ENCODE results near the gene MAD1L1.

MAD1L1 gene

GRCh38 chr7:2199528-2199927 lies 33.2 kb downstream of the MAD1L1 start:
- DNase-seq: no peak

GRCh38 chr7:2198760-2199159 lies 34.0 kb downstream of the MAD1L1 start:
- no peak for DNase-seq

GRCh38 chr7:2198206-2198605 lies 34.5 kb downstream of the MAD1L1 start:
- DNase-seq: no peak

GRCh38 chr7:2197436-2198155 lies 35.1 kb downstream of the MAD1L1 start:
- no peak for DNase-seq

DNA sequence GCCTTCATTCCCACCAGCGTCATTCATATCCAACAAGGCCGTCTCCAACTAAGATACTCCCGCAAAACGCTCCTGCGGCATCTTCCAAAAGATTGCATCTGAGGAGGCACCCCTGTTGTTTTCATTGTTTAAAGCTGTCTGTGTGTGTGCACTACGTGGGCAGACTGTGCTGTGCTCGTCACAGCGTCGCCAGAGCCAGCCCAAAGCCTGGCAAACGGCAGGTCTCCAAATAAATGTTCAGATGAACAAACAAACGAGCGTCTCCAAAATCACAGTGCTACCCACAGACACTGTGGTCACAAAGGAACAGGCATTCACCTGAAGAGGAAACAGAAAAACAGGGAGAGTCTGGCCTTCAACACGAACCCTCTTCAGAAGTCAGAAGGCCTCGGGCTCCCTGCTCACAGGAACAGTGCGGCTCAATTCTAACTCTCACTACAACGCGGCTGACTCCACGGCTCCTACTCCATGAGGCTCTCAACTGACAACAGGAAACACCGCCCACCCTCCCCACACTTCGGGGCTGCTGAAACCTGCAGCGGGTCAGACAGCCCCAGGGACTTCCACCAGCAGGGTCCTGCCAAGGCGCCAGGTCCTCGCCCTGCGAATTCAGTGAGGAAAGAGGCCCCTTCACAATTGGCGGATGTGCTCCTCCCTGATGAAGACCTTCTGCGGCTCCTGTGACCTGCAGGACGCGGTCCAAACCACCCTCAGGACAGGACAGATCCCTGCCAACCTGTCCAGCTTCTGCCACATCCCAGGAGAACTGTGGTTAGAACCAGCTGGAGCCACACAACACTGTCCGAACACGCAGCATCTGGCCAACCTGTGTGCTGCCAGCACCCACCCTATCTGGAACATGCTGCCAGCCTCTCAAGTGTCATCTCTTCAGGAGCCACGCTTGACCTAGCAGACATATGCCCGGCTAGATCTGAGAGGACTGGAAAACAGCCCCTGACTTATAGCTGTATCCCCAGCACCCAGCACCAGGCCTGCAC lies 36.1 kb downstream of the MAD1L1 start:
- no peak for DNase-seq

- no peak for DNase-seq
Measured at GRCh38 chr7:2195400-2196246, 37.1 kb downstream of the MAD1L1 start.

DNA sequence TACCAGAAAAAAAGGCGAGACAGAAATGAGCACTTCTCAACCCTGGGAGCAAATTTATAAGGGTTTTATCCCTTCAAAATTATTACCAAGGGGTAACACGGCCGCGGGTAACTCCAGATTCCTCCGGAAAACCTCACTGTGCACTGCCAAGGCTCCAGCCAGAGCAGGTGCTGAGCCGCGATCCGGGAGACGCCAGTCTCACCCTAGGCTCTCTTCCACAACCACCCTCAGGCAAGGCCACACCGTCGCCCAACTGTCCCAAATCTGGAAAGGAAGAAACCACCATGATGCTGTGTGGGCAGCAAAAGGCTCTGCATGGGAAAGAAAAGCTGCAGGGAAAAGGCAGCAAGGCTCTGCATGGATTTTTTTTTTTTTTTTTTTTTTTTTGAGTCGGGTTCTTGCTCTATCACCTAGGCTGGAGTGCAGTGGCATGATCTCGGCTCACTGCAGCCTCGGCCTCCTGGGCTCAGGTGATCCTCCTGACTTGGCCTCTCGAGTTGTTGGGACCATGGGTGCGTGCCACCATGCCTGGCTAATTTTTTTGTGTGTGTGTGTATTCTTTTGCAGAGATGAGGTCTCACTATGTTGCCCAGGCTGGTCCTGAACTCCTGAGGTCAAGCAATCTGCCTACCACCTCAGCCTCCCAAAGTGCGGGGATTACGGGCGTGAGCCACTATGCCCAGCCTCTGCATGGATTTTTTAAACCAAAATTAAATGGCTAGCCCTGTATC lies 39.0 kb downstream of the MAD1L1 start:
- DNase-seq: no peak

DNA sequence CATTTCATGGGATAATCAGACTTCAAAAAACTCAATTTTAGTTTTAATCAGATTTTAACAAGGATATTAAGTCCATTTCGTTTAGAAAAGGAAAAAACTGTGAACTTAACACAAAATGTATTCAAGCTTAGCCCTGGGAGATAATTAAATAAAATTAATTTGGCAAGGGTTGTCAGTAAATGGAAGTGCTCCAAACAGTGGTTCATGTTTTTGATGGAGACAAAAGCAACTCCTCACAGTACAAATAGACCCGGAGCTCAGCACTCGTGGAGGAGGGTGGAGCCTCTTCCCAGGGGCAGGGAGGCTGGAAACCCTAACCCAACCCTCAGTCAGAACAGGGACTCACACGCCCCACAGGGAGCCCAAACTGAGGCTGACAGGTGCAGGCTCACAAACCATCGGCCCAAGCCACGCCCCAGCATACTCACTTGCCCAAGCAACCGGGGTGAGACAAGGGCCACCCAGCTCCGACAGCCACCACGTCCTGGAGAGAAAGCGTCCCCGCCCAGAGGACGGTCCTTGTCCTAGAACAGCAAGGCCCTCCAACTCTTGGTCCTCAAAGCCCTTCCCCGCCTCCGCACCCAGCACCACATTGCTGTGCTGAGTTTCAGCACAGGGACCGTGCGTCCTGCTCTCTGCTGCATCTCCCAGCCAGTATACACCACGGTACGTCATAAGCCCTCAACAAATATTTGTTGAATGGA lies 39.8 kb downstream of the MAD1L1 start:
- no peak for DNase-seq

DNA sequence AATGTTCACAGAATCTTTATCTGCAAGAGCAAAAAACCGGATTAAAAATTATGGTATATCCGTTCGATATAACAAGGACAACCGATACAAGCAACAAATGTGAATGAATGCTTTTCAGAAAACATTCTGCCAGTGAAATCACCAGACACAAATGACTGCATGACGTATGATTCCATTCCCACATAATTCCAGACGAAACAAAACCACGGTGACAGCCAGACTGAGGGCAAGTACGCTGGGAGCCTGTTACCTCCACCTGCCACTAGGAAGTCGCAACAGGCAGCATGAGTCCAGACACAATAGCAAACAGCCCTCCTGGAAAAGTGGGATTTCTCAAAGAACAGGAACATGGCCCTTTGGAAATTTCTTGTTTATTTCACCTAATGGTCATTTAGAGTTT lies 41.7 kb downstream of the MAD1L1 start:
- no peak for DNase-seq

DNA sequence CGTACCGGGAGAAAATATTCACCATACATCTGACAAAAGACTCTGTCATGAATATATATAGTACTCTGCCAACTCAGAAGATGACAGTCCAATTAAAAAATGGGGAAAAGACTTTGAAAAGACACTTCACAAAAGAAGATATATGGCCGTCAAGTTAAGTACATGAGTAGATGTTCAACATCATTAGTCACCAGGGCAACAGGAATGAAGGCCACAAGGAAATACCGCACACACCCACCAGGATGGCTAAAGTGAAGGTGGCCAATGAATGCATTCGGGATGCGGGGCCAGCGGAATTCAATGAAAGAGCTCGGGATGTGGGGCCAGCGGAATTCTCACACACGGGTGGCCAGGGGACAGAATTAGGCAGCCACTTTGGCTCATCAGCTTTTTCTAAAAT lies 42.2 kb downstream of the MAD1L1 start:
- no peak for DNase-seq

GRCh38 chr7:2186166-2186565 lies 46.6 kb downstream of the MAD1L1 start:
- DNase-seq: no peak

- DNase-seq: no peak
Measured at GRCh38 chr7:2185715-2186114, 47.0 kb downstream of the MAD1L1 start.

DNA sequence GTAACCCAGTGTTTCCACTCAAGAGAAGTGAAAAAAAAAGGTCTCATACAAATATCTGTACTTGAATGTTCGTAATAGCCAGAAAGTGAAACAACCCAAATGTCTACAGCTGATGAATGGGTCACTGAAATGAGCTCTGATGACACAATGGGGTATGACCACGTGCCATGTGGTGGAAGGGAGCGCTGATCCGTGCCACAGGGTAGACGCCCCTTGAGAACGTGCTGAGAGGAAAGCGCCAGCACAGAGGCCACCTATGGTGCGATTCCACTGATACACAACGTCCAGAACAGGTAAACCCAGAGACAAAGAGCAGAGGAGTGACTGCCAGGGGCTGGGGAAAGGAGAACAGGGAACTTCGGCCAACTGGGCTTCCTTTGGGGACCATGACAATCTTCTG lies 50.3 kb downstream of the MAD1L1 start:
- no peak for DNase-seq

DNA sequence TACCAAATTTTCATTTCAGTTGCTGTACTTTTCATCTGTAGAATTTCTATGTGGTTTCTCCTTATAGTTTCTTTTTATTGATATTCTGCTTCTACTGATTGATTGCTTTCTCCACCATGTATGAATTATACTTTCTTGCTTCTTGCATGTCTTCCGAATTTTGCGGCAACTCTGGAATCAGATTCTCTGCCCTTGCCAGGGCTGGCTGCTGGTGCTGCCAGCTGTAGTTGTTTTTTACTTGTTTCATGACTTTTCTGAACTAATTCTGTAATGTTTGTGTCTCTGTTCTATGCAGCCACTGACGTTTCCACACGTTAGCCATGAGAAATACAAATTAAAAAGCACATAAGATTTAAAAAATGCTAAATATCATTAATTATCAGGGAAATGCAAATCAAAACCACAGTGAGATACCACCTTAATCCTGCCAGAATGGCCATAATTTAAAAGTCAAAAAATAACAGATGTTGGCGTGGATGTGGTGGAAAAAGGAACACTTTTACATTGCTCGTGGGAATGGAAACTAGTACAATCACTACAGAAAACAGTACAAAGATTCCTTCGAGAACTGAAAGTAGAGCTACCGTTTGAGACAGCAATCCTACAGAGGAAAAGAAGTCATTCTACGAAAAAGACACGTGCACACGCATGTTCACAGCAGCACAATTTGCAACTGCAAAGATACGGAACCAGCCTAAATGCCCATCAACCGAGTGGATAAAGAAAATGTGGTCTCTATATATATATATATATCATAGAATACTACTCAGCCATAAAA lies 51.5 kb downstream of the MAD1L1 start:
- DNase-seq: no peak

- no peak for DNase-seq
Measured at GRCh38 chr7:2180081-2180480, 52.7 kb downstream of the MAD1L1 start.

- DNase-seq: no peak
Measured at GRCh38 chr7:2175514-2175913, 57.2 kb downstream of the MAD1L1 start.

DNA sequence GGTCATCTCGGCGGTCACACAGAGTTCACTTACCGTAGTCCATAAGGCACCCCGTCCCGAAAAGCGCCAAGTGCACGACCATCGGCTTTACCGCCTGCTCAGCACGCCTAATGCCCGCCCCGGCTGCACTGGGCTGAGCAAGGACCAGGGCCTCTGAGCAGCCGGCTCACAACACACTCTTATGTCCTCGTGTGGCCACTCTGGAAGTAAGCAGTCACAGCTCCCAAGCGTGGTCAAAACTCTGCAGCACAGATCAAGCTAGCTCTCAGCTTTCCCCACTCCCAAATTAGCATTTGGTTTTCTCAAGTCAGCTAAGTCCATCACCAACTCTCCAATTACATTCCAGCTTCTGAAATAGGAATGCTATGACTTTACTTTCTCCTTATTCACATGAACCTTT lies 57.7 kb downstream of the MAD1L1 start:
- DNase-seq: no peak

DNA sequence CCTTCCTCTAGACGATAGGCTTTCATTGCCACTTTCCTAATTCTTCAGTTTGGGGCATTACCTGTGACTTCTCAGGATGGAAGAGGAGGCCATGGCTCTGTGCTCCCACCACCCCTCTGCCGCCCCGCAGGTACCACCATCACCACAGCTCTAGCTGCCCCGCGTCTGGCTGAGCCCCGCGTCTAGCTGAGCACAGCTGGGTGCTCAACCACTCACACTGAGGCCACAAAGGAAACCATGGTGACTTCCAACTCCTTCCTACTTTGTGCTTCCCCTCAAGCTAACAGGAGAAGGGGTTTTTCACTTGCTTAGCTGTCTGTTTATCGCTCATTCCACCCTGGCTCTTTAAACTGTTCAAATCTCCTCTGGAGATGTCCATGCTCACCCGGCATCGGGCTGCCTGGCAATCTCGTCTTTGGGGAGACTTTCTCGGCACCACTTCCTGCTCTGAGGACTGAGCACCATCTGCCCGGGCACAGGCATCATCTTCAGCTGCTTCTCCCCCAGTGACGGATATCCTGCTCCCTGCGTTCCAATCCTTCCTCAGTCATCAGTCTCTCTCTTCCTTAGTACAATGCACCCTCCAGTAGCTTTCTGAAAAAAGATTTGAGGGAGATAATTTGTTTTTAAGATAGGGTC lies 59.4 kb downstream of the MAD1L1 start:
- no peak for DNase-seq

DNA sequence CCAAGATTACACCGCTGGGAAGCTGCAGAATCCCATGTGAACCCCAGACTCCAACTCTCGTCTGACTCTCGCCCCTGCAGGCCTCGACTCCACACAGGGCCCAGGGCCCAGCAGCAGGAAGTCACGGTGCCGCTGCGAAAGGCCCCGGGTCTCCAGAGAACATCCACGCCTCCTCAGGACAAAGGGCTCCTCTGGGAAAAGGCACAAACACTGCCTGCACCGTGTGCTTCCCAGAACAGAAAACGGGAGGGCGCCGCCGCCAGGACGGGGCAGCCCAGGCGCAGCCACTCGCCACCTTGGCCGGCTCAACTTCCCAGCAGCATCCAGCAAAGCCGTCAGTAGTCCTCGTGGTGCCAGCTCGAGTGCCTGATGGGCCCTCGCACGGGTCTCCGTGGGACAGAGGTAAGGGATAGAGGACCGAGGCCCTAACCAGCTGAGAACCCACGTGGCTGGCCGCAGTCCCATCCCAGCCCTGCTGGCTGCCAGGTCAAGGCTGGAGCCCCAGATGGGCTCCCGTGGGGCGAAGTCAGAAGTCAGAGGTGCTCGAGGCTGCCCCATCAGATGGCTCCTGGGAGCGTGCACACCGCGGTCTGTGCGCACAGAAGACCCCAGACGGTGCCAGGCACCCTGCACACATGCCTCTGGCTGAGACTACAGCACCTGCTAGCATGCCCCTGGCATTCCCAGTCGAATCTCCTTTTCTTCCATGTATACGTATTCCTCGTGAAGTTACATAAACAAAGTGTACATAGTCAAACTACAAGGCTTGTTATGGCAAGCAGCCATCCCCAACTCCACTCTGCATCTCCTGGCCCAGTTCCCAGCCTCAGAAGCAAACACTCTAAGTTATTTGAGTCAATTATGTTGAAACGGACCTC lies 60.2 kb downstream of the MAD1L1 start:
- no peak for DNase-seq

Measured in stimulated activated CD4-positive, alpha-beta T cell treated with anti-CD3 and anti-CD28 coated beads, Interleukin-2, amount 100 ng/mL, for 48 hours (primary cell).